HEK293 (cell line): ENCODE data around the gene DCP1B.

ENCODE experiments used
- BCL6B ChIP-seq: fragments of 450-650 bp; formaldehyde crosslinking; IDR thresholded peaks from 2 replicates; pipeline ENCODE4 v1.5.1; 2017; ENCODE audit warnings: missing biosample characterization, missing genetic modification characterization
- CTCF ChIP-seq: fragments of 450-650 bp; formaldehyde crosslinking; IDR thresholded peaks from 2 replicates; pipeline ENCODE4 v1.5.1; 2016; ENCODE audit warnings: missing biosample characterization, missing genetic modification characterization
- INSM2 ChIP-seq: fragments of 450-650 bp; formaldehyde crosslinking; IDR thresholded peaks from 2 replicates; pipeline ENCODE4 v1.5.1; 2016; ENCODE audit warnings: missing biosample characterization, missing genetic modification characterization
- PRDM4 ChIP-seq: fragments of 450-650 bp; formaldehyde crosslinking; IDR thresholded peaks from 2 replicates; pipeline ENCODE4 v1.5.1; 2017; ENCODE audit warnings: missing biosample characterization, missing genetic modification characterization
- PRDM6 ChIP-seq: fragments of 450-650 bp; formaldehyde crosslinking; IDR thresholded peaks from 2 replicates; pipeline ENCODE4 v1.5.1; 2017; ENCODE audit warnings: missing biosample characterization, missing genetic modification characterization
- TSHZ1 ChIP-seq: fragments of 450-650 bp; formaldehyde crosslinking; IDR thresholded peaks from 2 replicates; pipeline ENCODE4 v1.5.1; 2016; ENCODE audit warnings: missing biosample characterization, missing genetic modification characterization, borderline replicate concordance
- ZBTB8A ChIP-seq: fragments of 450-650 bp; formaldehyde crosslinking; IDR thresholded peaks from 2 replicates; pipeline ENCODE4 v1.5.1; 2016; ENCODE audit warnings: missing biosample characterization, missing genetic modification characterization
- ZNF23 ChIP-seq: fragments of 450-650 bp; formaldehyde crosslinking; IDR thresholded peaks from 2 replicates; pipeline ENCODE4 v1.5.1; 2016; ENCODE audit warnings: missing biosample characterization, missing genetic modification characterization, borderline replicate concordance
- ZNF274 ChIP-seq, 2 experiments: fragments of 200-500 bp in 1 of 2; fragments of 450-650 bp in 1 of 2; sonication (Bioruptor generic) in 1 of 2; formaldehyde crosslinking in 1 of 2; IDR thresholded peaks; 2 replicates each; pipeline versions ENCODE4 v1.5.1 to v1.6.1; 2014 to 2016; ENCODE audit warnings: borderline replicate concordance in 1 of 2, inconsistent platforms in 1 of 2, low read length in 1 of 2, missing biosample characterization in 1 of 2, missing genetic modification characterization in 1 of 2
- ZNF416 ChIP-seq: fragments of 450-650 bp; formaldehyde crosslinking; IDR thresholded peaks from 2 replicates; pipeline ENCODE4 v1.5.1; 2016; ENCODE audit warnings: missing biosample characterization, missing genetic modification characterization
- ZNF571 ChIP-seq: fragments of 450-650 bp; formaldehyde crosslinking; IDR thresholded peaks from 2 replicates; pipeline ENCODE4 v1.5.0; 2017; ENCODE audit warnings: missing biosample characterization, missing genetic modification characterization
- ZSCAN4 ChIP-seq: fragments of 450-650 bp; formaldehyde crosslinking; IDR thresholded peaks from 2 replicates; pipeline ENCODE4 v1.5.1; 2017; ENCODE audit warnings: missing biosample characterization, missing genetic modification characterization

- TF ChIP-seq PRDM4 (tag by site-specific recombination) (no peak), CTCF (tag by site-specific recombination) (no peak), ZNF274 (IDR thresholded peaks at IDR 0.05; ENCODE audit: low read length) (no peak), ZNF274 (tag by site-specific recombination; IDR thresholded peaks at IDR 0.05; ENCODE audit: borderline replicate concordance) (no peak), ZNF571 (tag by site-specific recombination) (no peak), PRDM6 (no peak), ZSCAN4 (no peak), TSHZ1 (tag by site-specific recombination) (no peak), ZNF416 (tag by site-specific recombination) (no peak), ZBTB8A (tag by site-specific recombination) (no peak), ZNF23 (tag by site-specific recombination) (no peak), INSM2 (tag by site-specific recombination) (no peak), BCL6B (no peak)
Observed at GRCh38 chr12:1974812-1975211, 29.4 kb downstream of the DCP1B start.
